Colonic mucosa (tissue), 4 donors: Measurements from ENCODE around the gene EMSY. TPM values are rescaled to one million over a fixed set of nuclear protein-coding genes. Genes with fewer than 3 reads are reported as not detected.
A peak's percentile ranks its signal among the peaks of the same experiment; 100 is the strongest.

Experiments
- DNase-seq: peaks from one replicate; pipeline ENCODE4 v3.0.0-alpha.2; 2020
- H3K27ac ChIP-seq: fragments of 200-600 bp; one replicate; pipeline ENCODE4 v1.8.0; 2021
- H3K27me3 ChIP-seq: fragments of 200-600 bp; one replicate; pipeline ENCODE4 v1.8.0; 2021
- H3K36me3 ChIP-seq: fragments of 200-600 bp; one replicate; pipeline ENCODE4 v1.8.0; 2021
- H3K4me1 ChIP-seq: fragments of 200-600 bp; one replicate; pipeline ENCODE4 v1.8.0; 2021; ENCODE audit warnings: mild to moderate bottlenecking
- H3K4me3 ChIP-seq: fragments of 200-600 bp; one replicate; pipeline ENCODE4 v1.8.0; 2021
- H3K9ac ChIP-seq, 2 donors: one replicate each; pipeline ENCODE4 v1.7.0; 2013; ENCODE audit warnings: control low read depth in 2 of 2, low read depth in 2 of 2, low read length in 2 of 2
- H3K9me3 ChIP-seq: fragments of 200-600 bp; one replicate; pipeline ENCODE4 v1.8.0; 2021
- intact Hi-C: fragments of 100-400 bp; cut with DNase I; formaldehyde crosslinking; loops from one replicate; pipeline ENCODE4 v1.14.1; 2022
- total RNA-seq, 2 donors: library from RNA; stranded (reverse); fragmentation: NEBNext Ultra II Directional in 1 of 2; extraction: Animal tissue kit (Norgen Biotek cat#: 25700) in 1 of 2; gene quantifications; one replicate each; pipeline ENCODE4 v1.2.1, GENCODE V29; 2021
- TF ChIP-seq, protein P1 (sequence below): fragments of 200-600 bp; IDR thresholded peaks from one replicate; pipeline ENCODE4 v1.8.0; 2022; ENCODE audit warnings: antibody characterized with exemption, mild to moderate bottlenecking
- donor health status: healthy.
- donor health status: DM: no; HTN: no; CAD: no.
- donor health status: DM: no; HTN: no; CAD: no.

EMSY gene
- total RNA-seq, 2 donors from 2014 or later: 21.2 to 22.8 TPM

DNA sequence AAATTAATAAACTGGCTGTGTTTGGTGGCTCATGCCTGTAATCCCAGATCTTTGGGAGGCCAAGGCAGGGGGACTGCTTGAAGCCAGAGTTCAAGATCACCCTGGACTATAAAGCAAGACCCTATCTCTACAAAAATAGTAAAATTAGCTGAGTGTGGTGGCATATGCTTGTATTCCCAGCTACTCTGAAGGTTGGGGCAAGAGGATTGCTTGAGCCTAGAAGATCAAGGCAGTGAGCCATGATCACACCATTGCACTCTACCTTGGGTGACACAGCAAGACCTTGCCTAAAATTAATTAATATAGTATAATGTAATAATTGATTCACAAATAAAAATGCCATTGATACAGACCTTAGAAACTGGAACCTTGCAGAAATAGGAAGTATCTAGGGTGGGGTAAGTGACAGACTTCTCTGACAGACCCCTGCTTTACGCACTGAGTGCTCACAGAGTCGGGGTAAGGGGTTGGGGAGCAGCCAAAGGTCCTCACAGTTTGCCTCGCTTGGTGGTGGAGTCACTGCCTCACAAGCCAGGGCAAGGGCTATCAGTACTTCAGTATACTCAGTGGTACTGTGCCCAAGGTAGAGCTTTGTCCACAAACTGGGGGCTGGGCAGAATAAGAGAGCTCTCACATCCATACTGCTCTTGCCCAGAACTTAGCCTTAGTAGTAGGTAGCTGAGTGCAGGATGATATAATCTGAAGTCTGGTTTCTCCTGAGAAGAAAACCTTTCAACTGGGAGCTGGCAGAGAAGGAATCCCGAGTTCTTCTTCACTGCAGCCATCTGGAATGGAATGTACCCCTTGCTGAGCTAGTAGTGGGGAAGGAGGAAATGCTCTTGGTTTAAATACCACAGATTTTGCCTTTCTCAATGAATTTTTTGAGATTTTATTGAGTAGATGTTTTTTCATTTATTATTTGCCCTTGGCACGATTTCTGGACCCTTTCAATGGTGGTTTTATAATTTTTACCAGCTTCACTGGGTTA, 65.5 kb downstream of the EMSY start:
- TF ChIP-seq, protein P1, sequence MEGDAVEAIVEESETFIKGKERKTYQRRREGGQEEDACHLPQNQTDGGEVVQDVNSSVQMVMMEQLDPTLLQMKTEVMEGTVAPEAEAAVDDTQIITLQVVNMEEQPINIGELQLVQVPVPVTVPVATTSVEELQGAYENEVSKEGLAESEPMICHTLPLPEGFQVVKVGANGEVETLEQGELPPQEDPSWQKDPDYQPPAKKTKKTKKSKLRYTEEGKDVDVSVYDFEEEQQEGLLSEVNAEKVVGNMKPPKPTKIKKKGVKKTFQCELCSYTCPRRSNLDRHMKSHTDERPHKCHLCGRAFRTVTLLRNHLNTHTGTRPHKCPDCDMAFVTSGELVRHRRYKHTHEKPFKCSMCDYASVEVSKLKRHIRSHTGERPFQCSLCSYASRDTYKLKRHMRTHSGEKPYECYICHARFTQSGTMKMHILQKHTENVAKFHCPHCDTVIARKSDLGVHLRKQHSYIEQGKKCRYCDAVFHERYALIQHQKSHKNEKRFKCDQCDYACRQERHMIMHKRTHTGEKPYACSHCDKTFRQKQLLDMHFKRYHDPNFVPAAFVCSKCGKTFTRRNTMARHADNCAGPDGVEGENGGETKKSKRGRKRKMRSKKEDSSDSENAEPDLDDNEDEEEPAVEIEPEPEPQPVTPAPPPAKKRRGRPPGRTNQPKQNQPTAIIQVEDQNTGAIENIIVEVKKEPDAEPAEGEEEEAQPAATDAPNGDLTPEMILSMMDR: no peak
- H3K9me3 ChIP-seq: no peaks in the 10 kb centered on the region
- no peak overlapping the region for H3K9ac ChIP-seq
- DNase-seq: no peak
- intact Hi-C loops: no loop called here
- H3K27me3 ChIP-seq: no peaks in the 10 kb centered on the region
- H3K4me1 ChIP-seq: no peaks in the 10 kb centered on the region
- no peak overlapping the region for H3K4me3 ChIP-seq
- no peak overlapping the region for H3K27ac ChIP-seq
- no peaks in the 10 kb centered on the region for H3K36me3 ChIP-seq

DNA sequence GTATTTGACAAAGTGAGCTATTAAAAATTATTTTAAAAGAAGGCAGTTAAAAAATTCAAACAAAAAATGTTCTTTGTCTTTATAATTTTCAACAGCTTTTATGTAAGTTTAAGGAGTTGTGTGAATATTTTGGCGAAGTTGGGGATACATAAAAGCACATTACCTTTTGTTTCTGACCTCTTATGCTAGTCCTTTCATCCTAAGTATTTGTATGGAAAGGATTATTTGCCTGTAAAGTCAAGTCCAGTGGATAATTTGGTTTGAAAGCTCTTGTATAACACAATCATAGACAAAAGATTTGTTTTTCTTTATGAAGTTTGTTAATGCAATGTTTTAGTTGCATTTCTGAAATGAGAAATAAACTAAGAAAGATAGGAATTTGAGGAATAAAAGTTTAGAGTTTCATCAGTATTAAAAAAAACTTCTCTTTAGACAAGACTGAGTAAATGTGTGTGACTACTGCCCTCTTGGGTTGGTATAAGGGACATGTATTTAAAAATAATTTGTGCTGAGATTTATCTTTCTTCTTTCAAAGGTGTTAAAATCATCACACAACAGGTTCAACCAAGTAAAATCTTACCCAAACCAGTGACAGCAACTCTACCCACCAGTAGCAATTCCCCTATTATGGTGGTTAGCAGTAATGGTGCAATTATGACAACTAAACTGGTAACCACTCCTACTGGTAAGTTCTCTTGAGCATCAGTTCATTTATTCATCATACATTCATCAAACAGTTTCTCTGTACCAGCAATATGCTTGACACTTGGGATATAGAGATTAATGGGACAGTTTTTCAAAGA, 68.2 kb downstream of the EMSY start:
- no peaks in the 10 kb centered on the region for H3K4me1 ChIP-seq
- no peak for DNase-seq
- no peak overlapping the region for H3K4me3 ChIP-seq
- H3K36me3 ChIP-seq: no peaks in the 10 kb centered on the region
- intact Hi-C loops: no loop called here
- H3K9me3 ChIP-seq: no peaks in the 10 kb centered on the region
- TF ChIP-seq, protein P1: peak; percentile 16
- no peaks in the 10 kb centered on the region for H3K27me3 ChIP-seq
- no peak overlapping the region for H3K27ac ChIP-seq
- H3K9ac ChIP-seq: no peak overlapping the region

DNA sequence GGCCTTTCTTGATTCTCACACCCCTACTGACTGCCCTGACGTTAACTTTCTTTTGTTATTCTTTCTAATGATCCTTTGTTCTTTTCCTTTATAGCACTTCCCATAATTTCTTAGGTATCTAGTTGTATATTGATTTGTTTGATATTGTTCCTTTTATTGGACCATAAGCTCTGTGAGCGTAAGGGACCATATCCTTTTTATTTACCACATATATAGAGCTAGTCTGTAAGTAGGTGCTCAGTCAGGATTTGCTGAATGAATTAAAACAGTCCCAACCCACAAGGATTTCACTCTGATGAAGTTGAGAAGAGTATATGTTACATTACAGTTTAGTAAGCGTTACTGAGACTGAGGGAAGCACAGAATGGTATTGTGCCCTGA, 68.8 kb downstream of the EMSY start:
- intact Hi-C loops: no loop called here
- Histone ChIP-seq H3K9ac (no peak overlapping the region), H3K4me3 (no peak overlapping the region), H3K27me3 (no peaks in the 10 kb centered on the region), H3K9me3 (no peaks in the 10 kb centered on the region), H3K36me3 (no peaks in the 10 kb centered on the region), H3K27ac (no peak overlapping the region), H3K4me1 (no peaks in the 10 kb centered on the region)
- TF ChIP-seq, protein P1: no peak
- no peak for DNase-seq

DNA sequence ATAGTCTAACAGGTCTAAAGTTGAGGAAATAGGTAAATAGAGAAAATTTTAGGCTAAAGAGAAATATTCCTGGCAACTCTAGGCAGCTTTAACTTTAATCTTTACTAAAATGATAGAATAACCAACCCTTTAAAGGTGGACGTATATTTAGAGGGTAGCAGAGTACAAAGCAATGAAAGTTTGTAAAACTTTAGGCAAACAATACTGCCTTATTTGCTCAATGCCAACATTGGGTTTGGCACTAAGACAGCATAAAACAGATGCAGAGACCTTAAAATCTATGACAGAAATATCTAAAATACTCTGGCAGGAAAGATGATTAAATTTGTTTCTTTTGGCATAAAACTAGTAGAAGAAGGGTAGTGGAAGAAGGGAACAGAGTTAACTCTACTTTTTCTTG, 70.7 kb downstream of the EMSY start:
- TF ChIP-seq, protein P1: no peak
- Histone ChIP-seq H3K27ac (no peak overlapping the region), H3K27me3 (no peaks in the 10 kb centered on the region), H3K4me1 (no peaks in the 10 kb centered on the region), H3K9me3 (no peaks in the 10 kb centered on the region), H3K36me3 (no peaks in the 10 kb centered on the region), H3K9ac (no peak overlapping the region), H3K4me3 (no peak overlapping the region)
- intact Hi-C loops: no loop called here
- DNase-seq: no peak

DNA sequence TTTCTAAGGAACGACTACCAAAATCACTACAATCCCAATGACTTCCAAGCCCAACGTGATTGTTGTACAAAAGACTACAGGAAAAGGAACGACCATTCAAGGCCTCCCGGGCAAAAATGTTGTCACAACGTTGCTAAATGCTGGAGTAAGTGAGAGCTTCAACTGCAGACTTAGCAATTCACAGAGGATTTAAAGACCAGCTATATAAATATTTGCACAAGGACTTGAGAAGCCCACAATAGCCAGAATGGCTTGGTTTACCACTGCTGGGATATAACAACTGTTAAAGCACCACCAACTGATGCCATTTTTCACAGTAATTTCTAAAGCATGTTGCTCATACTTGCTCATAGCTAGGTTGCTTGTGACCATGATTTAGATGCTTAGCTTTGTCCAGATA, 78.3 kb downstream of the EMSY start:
- intact Hi-C loops: no loop called here
- no peaks in the 10 kb centered on the region for H3K36me3 ChIP-seq
- TF ChIP-seq, protein P1: no peak
- H3K27me3 ChIP-seq: no peaks in the 10 kb centered on the region
- H3K9ac ChIP-seq: no peak overlapping the region
- no peaks in the 10 kb centered on the region for H3K4me1 ChIP-seq
- no peaks in the 10 kb centered on the region for H3K9me3 ChIP-seq
- no peak overlapping the region for H3K27ac ChIP-seq
- H3K4me3 ChIP-seq: no peak overlapping the region
- no peak for DNase-seq
